H1 (cell line): ENCODE measurements around the gene CUEDC1. TPM values are rescaled to one million over a fixed set of nuclear protein-coding genes. Genes with fewer than 3 reads are reported as not detected.

Experiments
- CREB1 ChIP-seq: IDR thresholded peaks from 2 replicates; pipeline ENCODE4 v1.6.1; 2012; ENCODE audit warnings: inconsistent platforms
- FOSL1 ChIP-seq: IDR thresholded peaks from 2 replicates; pipeline ENCODE4 v1.6.1; 2011; ENCODE audit warnings: mild to moderate bottlenecking, low read depth, low read length, moderate library complexity; ENCODE audit not compliant: insufficient read depth
- MAFK ChIP-seq: IDR thresholded peaks from 2 replicates; pipeline ENCODE4 v1.6.1; 2012; ENCODE audit warnings: low read depth, mild to moderate bottlenecking, improper control_type of control experiment, low read length
- RXRA ChIP-seq: IDR thresholded peaks from 2 replicates; pipeline ENCODE4 v1.6.1; 2011; ENCODE audit warnings: low read depth, mild to moderate bottlenecking, low read length, moderate library complexity; ENCODE audit not compliant: insufficient read depth
- polyA plus RNA-seq, 7 experiments: library from polyadenylated mRNA; depleted of rRNA in 3 of 7; stranded (reverse) in 5 of 7; unstranded in 2 of 7; fragments of >200 nt in 5 of 7; fragments of 200-250 nt in 2 of 7; gene quantifications; 1 replicate in 5 of 7; 2 replicates in 1 of 7; 4 replicates in 1 of 7; pipeline versions ENCODE4 v1.2.1 to v1.2.3, GENCODE V29; 2011 to 2013; ENCODE audit warnings: missing spikeins in 2 of 7, mixed read lengths in 2 of 7
- total RNA-seq: library from RNA; stranded (reverse); fragmentation: NEBNext Ultra II Directional; extraction: Animal tissue kit (Norgen Biotek cat#: 25700); gene quantifications from 2 replicates; pipeline ENCODE4 v1.2.1, GENCODE V29; 2021

CUEDC1 gene
- total and polyA plus RNA-seq, 2 of the 8 experiments (the other 6 are each of a cell fraction or from before 2014, with no cell fraction given) = 4.0 to 10.7 TPM

DNA sequence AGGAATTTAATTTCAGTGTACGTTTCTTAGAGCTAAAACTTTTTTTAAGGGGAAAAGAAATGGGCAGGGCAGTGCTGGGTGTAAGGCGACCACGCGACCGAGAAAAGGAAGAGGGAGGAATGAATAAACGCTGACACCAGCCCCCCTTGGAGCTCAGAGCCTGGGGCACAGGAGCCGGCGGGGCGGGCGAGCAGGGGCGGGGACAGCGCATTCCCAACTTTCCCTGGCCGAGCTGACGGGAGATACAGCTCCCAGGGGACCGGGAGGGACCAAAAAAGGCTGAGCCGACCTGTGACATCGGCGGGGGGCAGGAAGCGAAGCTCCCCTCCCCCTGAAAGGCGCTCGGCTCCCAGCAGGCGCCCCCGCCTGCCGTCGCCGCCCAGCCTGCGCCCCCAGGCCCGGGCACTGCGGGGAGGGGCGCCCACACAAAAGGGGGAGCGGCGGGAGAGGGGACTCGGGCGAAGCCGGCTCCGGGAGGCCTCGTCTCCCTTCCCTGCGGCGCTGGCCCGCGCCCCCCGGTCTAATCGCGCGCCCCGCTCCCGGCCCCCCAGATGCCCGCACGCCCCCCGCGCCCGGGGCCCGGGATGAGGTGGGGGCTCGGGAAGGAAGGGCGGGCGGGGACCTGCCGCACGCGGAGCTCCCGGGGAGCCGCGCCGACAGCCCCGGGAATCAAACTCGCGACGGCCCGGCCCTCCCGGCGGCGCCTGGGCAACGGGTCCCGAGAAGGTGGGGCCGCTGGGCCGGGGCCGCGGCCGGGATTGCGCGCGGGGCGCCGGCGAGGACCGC lies 622 bp downstream of the CUEDC1 start (continued):
- no peak for TF ChIP-seq RXRA
- no peak for TF ChIP-seq CREB1
- no peak for TF ChIP-seq MAFK
- TF ChIP-seq FOSL1 = no peak
